T-helper 1 cell treated with Interleukin-12 subunit alpha and Interleukin-12 subunit beta and Interleukin-4 antibody, amounts not matched to agents 30 ng/mL and 1 ng/mL, for 36 hours (primary cell): Measurements from ENCODE around the gene TGFBR3. TPM values are rescaled to one million over a fixed set of nuclear protein-coding genes. Genes with fewer than 3 reads are reported as not detected.

Source experiments
- intact Hi-C: fragments of 100-400 bp; cut with micrococcal nuclease; formaldehyde crosslinking; loops from one replicate; pipeline ENCODE4 v1.15.1; 2024
- total RNA-seq: library from RNA; stranded (reverse); gene quantifications from 2 replicates; pipeline ENCODE4 v1.2.3, GENCODE V29; 2022

The TGFBR3 gene
- total RNA-seq, 1 donor from 2014 or later = 12.9 TPM

GRCh38 chr1:91827459-91828321 is 58.3 kb downstream of the TGFBR3 start:
- intact Hi-C loops = no loop called here

DNA sequence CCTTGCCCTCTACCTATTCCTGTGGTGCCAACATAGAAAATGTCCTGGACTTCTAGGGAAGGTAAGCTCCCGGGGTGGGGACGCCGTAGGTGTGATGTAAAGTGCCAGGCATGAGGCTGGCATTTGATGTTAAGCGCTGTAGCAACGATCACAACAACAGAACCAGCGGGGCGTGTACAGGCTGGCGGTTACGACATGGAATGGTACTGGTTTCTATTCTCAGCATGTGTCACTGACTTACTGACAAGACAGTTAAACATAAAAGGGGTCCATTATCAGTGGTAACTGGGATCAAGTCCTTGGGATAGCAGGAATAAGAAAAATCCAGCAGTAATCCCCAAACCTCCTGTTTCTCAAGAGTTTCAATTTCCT is 58.9 kb downstream of the TGFBR3 start:
- intact Hi-C loops = no loop called here

DNA sequence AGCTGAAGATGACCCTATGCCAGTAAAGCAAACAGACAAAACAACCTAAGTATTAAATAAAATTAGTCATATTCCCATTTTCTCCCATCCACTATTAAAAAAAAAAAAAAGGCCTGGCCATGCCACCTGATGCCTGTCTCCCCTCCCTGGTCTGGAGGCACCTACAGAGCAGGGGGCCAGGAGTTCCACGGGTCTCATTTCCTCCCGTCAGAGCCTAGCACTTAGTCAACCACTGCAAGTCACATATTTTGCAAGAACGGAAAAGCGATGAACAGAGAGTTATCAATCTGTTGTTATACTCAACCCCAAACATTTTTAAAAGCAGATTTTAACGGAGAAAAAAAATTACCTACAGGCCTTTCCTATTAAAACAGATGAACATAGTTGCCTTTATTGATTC is 59.3 kb downstream of the TGFBR3 start:
- intact Hi-C loops = no loop called here

DNA sequence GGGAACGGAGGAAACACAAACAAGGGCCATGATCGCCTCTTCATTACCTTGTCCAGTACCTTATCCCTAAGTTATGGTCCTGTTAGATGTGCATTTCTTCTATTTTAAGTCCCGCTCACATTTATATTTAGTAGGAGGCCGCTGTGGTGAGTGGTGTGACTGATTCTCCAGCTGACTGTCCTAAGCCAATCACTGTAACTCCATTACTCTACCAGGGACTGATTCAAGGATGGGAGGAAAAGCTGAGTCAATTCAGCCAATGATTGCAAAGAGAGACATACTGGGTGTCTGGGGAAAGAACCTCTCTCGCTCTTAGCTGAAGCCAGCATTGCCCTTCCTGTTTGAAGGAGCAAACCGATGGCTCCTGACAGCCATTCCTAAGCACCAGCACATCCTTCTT is 59.7 kb downstream of the TGFBR3 start:
- intact Hi-C loops = no loop called here

- intact Hi-C loops = no loop called here
Observed at GRCh38 chr1:91821126-91821868, 64.7 kb downstream of the TGFBR3 start.

- intact Hi-C loops = no loop called here
Observed at GRCh38 chr1:91819038-91819788, 66.7 kb downstream of the TGFBR3 start.

DNA sequence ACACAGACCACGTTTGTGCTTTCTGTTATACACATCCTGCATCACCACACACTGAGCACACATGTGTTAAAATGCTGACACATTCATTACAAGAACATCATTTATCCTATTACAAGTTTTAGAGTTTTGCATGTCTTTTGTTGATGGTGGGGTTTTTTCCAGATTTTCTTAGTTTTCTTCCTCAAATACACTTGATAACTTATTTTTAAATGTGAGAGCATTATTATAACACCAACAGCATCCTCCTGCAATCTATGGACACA is 67.3 kb downstream of the TGFBR3 start:
- intact Hi-C loops = no loop called here

DNA sequence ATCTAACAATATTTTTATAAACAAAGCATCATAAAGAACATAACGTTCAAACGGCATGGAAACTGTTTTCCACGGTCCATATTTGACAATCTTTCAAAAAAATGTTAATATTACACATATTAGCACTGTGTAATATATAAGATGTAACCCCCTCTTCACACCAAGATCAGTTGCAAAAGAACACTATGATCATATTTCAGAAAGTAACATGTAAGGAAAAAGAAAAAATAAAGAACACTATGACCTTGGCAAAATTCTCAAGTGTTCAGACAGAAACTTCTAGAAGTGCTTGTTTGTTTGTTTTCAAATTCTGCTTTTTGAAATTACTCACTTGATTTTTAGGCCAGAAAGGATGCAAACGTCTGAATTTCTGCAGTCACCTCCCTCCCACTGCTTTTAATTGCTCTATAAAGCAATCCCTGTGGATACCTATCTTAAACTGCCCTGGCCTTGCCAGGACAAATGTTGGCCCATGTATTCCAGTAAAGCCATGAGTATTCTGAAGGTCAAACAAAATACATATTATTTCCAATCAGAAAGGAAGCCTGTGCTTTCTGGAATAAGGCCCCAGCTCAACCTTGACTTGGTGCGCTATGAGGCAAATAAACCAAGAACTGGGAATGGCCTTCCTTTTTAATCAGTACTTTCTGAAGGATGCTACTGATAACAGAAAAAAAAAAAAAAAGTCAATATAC is 68.6 kb downstream of the TGFBR3 start:
- intact Hi-C loops = no loop called here

- intact Hi-C loops = no loop called here
Observed at GRCh38 chr1:91816031-91816430, 69.9 kb downstream of the TGFBR3 start.

DNA sequence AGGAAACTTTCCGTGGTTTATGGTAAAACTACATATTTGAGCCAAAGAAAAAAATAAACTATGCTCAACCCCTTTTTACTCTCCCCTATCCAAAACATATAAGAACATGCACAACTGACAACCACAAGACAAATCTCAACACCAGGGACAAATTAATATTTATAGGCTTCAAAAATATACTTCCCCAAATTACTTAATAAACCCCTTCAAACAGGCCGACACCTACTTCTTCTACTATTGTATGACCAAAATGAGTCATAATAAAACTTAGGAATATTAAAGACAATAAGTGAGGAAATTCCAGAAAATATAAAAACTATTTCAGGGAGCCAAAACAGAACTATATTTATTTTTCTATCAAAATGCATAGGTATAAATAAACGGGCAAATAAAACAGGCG is 71.5 kb downstream of the TGFBR3 start:
- intact Hi-C loops = no loop called here

- intact Hi-C loops = no loop called here
Observed at GRCh38 chr1:91813813-91814212, 72.1 kb downstream of the TGFBR3 start.

DNA sequence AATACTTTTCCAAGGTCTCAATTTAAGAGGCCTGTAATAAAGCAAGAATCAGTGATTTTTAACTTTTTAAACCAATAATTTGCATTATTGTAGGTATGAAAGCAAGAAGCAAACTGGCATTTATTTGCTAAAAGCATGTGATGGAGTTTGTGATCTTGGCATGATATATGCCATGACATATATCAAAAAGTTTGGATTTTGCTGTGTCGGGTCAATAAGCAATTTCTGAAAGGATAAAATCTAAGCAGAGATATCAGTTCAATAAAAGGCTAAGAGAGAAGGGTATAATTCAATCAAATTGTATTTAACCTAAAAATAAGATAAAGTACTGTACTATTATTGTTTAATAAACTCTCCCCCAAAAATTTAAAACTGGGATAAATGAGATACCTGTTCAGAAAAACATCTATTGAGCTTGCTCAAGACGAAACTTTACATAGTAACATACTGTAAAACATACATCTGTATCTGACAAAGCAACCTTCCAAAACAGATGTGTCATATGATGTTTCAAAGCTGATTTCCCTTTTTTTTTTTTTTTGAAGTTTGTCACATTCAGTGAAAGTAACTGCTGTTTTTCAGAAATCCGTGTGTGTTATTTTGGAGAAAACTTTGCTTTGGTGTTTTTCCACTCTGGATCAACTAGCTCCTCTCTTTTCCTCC is 74.5 kb downstream of the TGFBR3 start:
- intact Hi-C loops = no loop called here

DNA sequence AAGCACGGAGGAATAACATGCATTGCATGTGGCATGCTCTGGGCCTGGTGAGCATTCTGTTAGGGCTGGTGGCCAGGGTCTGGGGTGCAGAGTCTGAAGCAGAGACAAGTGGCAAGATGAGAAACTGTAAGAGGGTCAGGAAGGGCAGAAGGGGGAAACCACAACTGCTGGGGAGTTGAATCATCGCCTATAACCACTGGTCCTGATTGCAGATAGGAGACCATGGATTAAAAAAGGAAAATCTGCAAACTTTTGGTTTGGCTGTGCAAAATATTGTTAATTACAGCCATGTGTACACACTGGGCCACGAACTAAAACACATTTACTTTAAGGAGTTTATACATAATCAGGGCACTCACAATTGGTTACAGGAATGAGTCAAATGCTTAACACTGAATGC is 76.6 kb downstream of the TGFBR3 start:
- intact Hi-C loops = loop anchor here (10.0 kb wide), 2 partner anchors 1155 to 1535 kb away; partner anchors contain the start of genes DIPK1A and DR1

GRCh38 chr1:91807921-91808620 is 77.9 kb downstream of the TGFBR3 start:
- intact Hi-C loops = loop anchor here (10.0 kb wide), 2 partner anchors 1157 to 1537 kb away; partner anchors contain the start of genes DIPK1A and DR1

DNA sequence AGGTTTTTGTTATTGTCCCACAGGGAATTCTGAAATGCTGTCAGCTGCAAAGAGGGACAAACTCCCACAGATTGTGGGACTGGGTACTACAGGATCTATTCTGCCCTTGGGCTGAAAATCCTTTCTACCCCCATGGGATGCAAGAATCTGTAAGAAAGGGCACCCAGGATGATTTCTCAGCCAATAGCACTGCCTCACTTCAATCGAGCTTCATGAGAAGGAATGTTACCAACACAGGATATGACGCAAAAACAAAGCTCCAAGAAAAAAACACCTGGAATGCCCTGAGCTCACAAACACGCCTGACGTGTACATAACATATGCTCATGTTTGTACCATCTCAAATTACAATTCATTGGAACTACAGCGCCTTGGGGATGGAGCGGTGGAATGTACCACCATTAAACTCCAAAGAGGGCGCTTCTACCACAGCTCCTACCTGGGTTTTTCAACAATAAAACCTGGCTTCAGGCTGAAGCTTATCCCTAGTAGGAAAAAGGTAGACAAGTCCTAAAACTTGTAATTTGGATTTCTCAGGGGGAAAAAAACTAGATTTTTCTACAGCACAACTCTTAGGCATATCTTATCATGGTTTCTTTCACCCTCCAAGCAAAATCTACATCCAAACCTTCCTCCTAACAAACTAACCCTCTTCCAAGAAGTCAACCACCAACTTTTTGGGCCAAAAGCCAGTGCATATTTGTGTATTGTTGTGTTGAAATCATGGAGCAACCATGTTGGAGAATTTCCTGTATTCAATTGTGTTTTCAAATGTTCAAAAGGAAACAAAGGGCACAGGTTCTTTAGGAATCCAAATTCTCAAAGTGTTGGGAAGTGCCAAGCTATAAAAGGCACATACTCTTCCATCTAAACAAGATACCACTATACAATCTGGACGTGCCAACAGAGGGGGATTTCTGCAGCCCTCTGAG is 78.9 kb downstream of the TGFBR3 start:
- intact Hi-C loops = loop anchor here (10.0 kb wide), 2 partner anchors 1158 to 1538 kb away; partner anchors contain the start of genes DIPK1A and DR1

DNA sequence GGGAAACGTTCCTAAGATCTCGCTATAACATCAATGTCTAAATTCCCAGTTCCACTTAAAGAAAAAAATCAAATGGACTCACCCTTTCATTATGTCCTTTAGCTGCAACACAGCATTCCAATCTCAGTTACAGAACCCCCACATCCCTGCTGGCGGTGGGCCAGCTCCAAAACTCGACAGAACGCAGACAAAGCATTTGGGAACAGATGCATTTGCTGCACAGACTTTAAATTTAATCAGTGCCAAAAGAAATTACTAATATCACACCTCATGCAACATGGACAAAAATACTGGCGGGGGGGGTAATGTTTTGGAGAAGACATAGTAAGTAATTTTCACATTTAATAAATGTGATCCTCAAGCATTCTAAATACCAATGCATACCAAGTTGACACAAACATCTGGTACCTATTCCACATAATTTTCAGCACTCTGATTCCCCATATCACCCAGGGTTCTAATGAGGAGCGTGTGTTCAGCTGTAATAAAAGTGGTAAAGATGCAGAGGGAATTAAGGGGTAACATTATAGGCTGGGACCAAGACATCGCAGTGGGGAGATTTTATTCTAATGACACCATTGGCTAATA is 79.7 kb downstream of the TGFBR3 start:
- intact Hi-C loops = loop anchor here (10.0 kb wide), 2 partner anchors 1159 to 1539 kb away; partner anchors contain the start of genes DIPK1A and DR1

- intact Hi-C loops = loop anchor here (2.0 to 10.0 kb wide), 5 partner anchors 257 to 1539 kb away; partner anchors contain the start of genes DIPK1A and DR1
Observed at GRCh38 chr1:91805311-91805801, 80.6 kb downstream of the TGFBR3 start.

GRCh38 chr1:91804546-91805023 is 81.4 kb downstream of the TGFBR3 start:
- intact Hi-C loops = loop anchor here (1.0 to 10.0 kb wide), 22 partner anchors 50 to 1540 kb away; partner anchors contain the start of genes DIPK1A, DR1, GLMN and RPAP2
